ENCODE results near the gene SULT4A1. TPM values are rescaled to one million over a fixed set of nuclear protein-coding genes. Genes with fewer than 3 reads are reported as not detected.

SULT4A1 gene
- total RNA-seq, 1 donor from 2014 or later, result not detected

GRCh38 chr22:43814264-43814663 is 48.0 kb downstream of the SULT4A1 start:
- Histone ChIP-seq H3K27ac (no peak overlapping the region), H3K9me3 (no peaks in the 10 kb centered on the region), H3K36me3 (no peaks in the 10 kb centered on the region), H3K27me3 (no peaks in the 10 kb centered on the region), H3K4me1 (peaks cover 9% of the 10 kb centered on the region), H3K4me3 (no peak overlapping the region)
- intact Hi-C loops (cut with DNase I), result no loop called here
- no peak for TF ChIP-seq CTCF (IDR thresholded peaks at IDR 0.05)
- ATAC-seq (no peak), DNase-seq (no peak)

- H3K27ac ChIP-seq, result peak overlapping the region; percentile 91
- no peaks in the 10 kb centered on the region for H3K27me3 ChIP-seq
- ATAC-seq (no peak), DNase-seq (no peak)
- intact Hi-C loops (cut with DNase I), result no loop called here
- H3K4me3 ChIP-seq, result peak overlapping the region; percentile 95
- no peak for TF ChIP-seq CTCF (IDR thresholded peaks at IDR 0.05)
- no peaks in the 10 kb centered on the region for H3K9me3 ChIP-seq
- peaks cover 9% of the 10 kb centered on the region for H3K4me1 ChIP-seq
- H3K36me3 ChIP-seq, result no peaks in the 10 kb centered on the region
Measured at GRCh38 chr22:43812890-43813289, 49.4 kb downstream of the SULT4A1 start.

GRCh38 chr22:43812149-43812842 is 50.0 kb downstream of the SULT4A1 start, which contains the start of gene EFCAB6:
Gene EFCAB6 (minus strand): TSS chr22:43812305. CDS start chr22:43782318, 29,987 bp downstream.
- ATAC-seq (peak; percentile 98), DNase-seq (peak; percentile 93)
- intact Hi-C loops (cut with DNase I), result no loop called here
- H3K27me3 ChIP-seq, result no peaks in the 10 kb centered on the region
- peak within 1 kb of the TSS; percentile 91 for H3K27ac ChIP-seq
- H3K4me3 ChIP-seq, result peak within 1 kb of the TSS; percentile 95
- H3K9me3 ChIP-seq, result no peaks in the 10 kb centered on the region
- TF ChIP-seq CTCF (IDR thresholded peaks at IDR 0.05), result no peak
- peaks cover 9% of the 10 kb centered on the region for H3K4me1 ChIP-seq
- H3K36me3 ChIP-seq, result no peaks in the 10 kb centered on the region

GRCh38 chr22:43811777-43812148 is 50.5 kb downstream of the SULT4A1 start:
- no peaks in the 10 kb centered on the region for H3K27me3 ChIP-seq
- peak overlapping the region; percentile 95 for H3K4me3 ChIP-seq
- no peak for TF ChIP-seq CTCF (IDR thresholded peaks at IDR 0.05)
- H3K4me1 ChIP-seq, result peaks cover 9% of the 10 kb centered on the region
- ATAC-seq (peak; percentile 46), DNase-seq (no peak)
- no peaks in the 10 kb centered on the region for H3K9me3 ChIP-seq
- intact Hi-C loops (cut with DNase I), result no loop called here
- peak overlapping the region; percentile 91 for H3K27ac ChIP-seq
- no peaks in the 10 kb centered on the region for H3K36me3 ChIP-seq

- Histone ChIP-seq H3K27me3 (no peaks in the 10 kb centered on the region), H3K27ac (no peak overlapping the region), H3K4me3 (no peak overlapping the region), H3K9me3 (no peaks in the 10 kb centered on the region), H3K36me3 (no peaks in the 10 kb centered on the region), H3K4me1 (no peaks in the 10 kb centered on the region)
- DNase-seq, result no peak
- intact Hi-C loops (cut with DNase I), result no loop called here
- ATAC-seq, result no peak
- no peak for TF ChIP-seq CTCF (IDR thresholded peaks at IDR 0.05)
Measured at GRCh38 chr22:43802897-43803495, 59.3 kb downstream of the SULT4A1 start.

All from upper lobe of right lung (tissue), 1 donor.